Myocyte (in vitro differentiated cells): ENCODE data around the gene ATP6V1B1. TPM values are rescaled to one million over a fixed set of nuclear protein-coding genes. Genes with fewer than 3 reads are reported as not detected.
"Not testable (repeated sequence)": the region's sequence is repeated elsewhere in the genome, so short reads cannot be mapped to it uniquely, and the experiment has no call there.

Experiments used
- DNase-seq: peaks from one replicate; pipeline ENCODE4 v3.0.0-alpha.2; 2012; ENCODE audit warnings: low read depth
- total RNA-seq: library from RNA; depleted of rRNA; stranded (reverse); fragments of >200 nt; gene quantifications from 2 replicates; pipeline ENCODE4 v1.2.3, GENCODE V29; 2014

Gene ATP6V1B1
- total RNA-seq, 1 donor from 2014 or later, result 3.8 TPM

GRCh38 chr2:70987386-70987785 is 51.7 kb downstream of the ATP6V1B1 start:
- no peak for DNase-seq

GRCh38 chr2:70988151-70988550 is 52.5 kb downstream of the ATP6V1B1 start:
- DNase-seq, result no peak

DNA sequence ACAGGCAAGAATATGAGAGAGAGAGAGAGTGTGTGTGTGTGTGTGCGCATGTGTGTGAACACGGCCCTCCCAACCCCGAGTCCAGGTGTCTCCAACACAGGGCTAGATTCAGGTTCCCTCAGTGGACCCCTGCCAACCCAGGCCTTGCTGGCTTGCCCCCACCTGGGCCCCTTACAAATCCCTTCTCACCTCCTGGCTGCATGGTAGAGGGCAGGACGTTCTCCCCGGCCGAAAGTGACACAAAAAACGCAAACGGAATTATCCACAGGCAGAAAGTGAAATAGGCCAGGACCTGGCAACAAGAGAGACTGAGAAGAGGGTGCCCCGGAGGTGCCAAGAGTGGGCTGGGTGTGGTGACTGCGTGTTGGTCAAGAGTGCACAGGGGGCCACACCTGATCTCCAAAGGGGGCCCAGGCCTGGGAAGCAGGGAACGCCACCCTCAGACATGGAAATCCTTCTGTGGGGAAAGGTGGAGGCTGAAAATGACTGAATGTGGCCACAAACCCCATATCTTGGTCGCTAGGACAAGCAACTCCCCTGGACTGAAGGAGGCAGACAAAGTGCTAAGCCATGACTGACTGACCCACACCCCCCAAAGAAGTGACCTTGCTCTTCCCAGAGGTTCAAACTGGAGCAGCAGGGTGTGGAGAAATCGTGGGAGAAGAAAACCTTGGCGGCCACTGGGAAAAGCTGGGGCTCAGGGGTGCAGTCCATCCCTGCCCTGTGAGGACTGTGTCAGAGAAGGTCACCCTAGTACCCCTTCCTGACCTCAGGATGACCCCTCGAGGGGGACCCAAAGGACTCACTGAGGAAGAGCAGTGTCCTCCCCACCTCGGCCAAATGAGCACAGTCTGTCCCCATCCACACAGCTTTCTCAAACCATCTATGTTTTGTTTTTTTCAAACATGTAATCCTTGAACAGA is 53.3 kb downstream of the ATP6V1B1 start:
- DNase-seq, result no peak

DNA sequence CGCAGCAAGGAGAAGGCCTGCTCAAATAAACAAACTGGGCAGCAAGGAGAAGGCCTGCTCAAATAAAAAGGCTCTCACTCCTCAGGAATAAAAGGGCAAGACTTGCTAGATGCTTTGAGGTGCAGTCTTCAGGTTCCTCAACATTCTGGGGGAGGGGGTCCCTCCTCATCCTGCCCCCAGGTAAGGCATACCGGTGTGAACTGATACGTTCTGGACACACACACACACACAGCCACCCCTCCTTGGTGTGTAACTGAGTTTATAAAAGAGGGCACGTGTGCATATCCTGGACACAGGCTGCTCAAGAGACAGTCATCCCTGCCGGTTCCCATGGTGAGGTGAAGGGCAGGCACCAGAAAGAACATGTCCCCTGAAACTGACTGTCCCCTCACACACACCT is 54.5 kb downstream of the ATP6V1B1 start:
- no peak for DNase-seq

GRCh38 chr2:70991142-70991541 is 55.4 kb downstream of the ATP6V1B1 start:
- no peak for DNase-seq

DNA sequence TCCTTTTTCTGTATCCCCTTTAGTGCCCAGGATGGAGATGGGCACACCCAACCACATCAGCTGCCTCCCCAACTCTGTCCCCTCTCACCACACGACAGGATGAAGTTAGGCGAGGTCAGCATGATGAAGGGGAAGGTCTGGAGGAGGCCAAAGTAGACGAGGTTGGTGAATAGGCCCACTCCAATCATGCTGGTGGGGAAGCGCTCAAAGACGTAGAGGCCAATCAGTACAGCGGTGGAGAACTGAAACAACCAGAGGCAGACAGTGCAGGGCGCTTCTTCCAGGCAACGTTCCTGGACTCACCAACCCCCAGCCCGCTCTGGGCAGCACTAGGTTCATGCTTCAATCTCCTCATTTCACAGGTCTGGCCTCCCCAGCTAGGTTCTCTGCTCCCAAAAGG is 56.0 kb downstream of the ATP6V1B1 start:
- no peak for DNase-seq

DNA sequence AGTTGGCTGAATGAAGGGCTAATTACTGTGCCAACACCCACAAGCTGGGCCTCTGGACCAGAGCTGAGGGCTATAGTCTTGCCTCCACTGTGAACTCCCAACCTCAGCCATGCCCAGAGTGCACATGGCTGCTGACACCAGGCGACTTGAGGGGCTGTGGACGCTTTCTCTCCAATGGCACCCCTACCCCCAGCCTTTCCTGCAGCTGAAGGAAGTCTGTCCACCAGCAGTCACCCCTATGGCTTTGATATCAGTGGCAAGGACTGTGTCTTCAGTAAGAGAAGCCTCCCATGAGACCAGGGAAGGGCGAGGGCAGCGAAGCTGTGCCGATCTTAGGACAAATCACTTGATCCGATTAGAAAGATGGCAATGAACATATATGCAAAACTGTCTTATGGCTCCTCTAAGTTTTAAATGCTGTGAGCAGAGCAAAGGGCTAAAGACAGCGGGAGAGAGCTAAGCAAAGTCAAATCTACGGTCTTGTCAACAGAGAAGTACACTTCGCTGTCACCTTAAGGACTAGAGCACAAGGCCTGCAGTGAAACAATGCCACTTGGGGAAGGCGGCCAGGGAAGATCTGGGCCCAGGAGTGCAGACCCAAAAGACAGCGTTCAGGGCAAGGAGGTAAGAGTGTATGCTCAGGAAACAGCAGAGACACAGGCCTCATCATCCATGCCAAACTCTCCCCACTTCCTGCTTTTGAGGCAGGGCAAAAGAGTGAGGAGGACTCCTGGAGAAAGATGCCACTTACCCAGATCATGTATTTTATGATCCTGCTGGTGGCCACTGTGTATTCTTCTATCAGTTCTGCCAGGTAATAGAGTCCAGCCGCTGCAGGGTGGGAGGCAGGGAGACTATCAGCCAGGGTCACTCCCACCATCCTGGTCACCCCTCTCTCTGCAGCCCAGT is 57.5 kb downstream of the ATP6V1B1 start:
- DNase-seq, result no peak

DNA sequence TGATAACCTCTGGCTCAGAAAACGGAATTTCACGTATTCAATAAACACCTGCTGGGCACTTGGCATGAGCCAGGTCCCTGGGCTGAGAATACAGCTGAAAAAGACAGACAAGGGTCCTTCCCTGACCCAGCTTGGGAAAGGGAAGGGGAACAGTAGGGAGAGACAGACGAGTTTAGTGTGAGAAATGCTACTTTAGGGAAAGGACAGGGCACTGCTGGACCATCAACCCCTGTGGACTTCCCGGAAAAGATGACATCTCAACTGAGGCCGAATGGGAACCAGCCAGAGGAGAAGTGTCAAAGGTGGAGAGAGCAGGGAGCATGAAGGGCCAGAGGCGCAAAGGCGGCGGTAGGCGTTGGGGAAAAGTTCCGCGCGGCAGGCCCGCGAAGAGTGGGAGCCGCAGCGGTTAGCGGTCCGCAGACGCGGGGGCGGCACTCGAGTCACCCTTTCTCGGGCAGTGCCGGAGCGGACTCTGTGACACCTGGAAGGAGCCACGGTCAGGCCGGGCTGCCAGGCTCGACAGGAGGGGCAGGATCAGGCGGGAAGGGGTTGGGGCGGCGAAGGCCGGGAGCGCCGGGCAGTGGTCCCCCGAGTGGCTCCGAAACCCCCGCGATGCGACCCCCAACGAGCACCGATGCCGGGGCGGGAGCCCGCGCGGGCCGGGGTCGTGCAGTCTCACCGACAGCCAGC is 58.5 kb downstream of the ATP6V1B1 start:
- no peak for DNase-seq

- DNase-seq, result peak; percentile 90
Measured at GRCh38 chr2:70994699-70995425, 59.2 kb downstream of the ATP6V1B1 start, which contains the start of gene TEX261. TEX261 (minus strand) TSS chr2:70994873; CDS start chr2:70994757, 116 bp downstream.

- DNase-seq, result no peak
Measured at GRCh38 chr2:70995426-70995729, 59.7 kb downstream of the ATP6V1B1 start.

GRCh38 chr2:70998885-70999284 is 63.2 kb downstream of the ATP6V1B1 start:
- not testable (repeated sequence) for DNase-seq

- no peak for DNase-seq
Measured at GRCh38 chr2:70999362-70999761, 63.7 kb downstream of the ATP6V1B1 start.

- DNase-seq, result not testable (repeated sequence)
Measured at GRCh38 chr2:70999931-71000330, 64.2 kb downstream of the ATP6V1B1 start.

- peak; percentile 63 for DNase-seq
Measured at GRCh38 chr2:71000780-71001591, 65.3 kb downstream of the ATP6V1B1 start.

GRCh38 chr2:71001592-71001927 is 65.9 kb downstream of the ATP6V1B1 start:
- no peak for DNase-seq

DNA sequence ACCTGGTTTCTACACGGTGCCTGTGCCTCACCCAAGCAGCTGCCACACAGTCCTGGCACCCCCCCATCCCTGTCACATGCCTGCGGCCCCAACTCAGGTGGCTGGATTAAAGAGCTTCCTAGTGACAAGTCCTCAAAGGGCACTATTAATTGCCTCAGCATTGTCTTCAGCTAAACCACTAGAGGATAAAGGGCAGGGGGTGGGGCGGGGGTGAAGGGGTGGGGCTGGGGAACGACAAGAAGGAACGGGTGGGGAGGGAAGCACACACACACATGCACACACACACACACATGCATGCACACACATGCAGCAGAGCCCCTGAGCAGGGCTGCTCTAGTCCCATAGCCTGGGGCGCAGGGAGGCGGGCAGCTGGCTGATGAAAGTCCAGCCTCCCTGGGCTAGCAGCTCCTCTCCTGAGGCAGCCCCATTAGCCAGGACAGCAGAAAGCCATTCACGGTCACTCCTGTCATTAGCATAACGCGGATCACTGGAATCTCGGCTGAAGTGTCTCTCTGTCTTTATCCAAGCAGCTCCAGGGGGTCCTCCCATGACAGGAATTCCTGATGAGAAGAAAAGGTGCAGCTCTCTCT is 66.4 kb downstream of the ATP6V1B1 start:
- peak; percentile 18 for DNase-seq

GRCh38 chr2:71003396-71003795 is 67.7 kb downstream of the ATP6V1B1 start:
- no peak for DNase-seq

- no peak for DNase-seq
Measured at GRCh38 chr2:71003966-71004755, 68.5 kb downstream of the ATP6V1B1 start.

- DNase-seq, result no peak
Measured at GRCh38 chr2:71004857-71005256, 69.2 kb downstream of the ATP6V1B1 start.
